Measurements from ENCODE around the gene PRKAG3. TPM values are rescaled to one million over a fixed set of nuclear protein-coding genes. Genes with fewer than 3 reads are reported as not detected.

The PRKAG3 gene
- total RNA-seq = not detected
- polyA plus RNA-seq = under 1 TPM in 1 of 2 donors, not detected in 1; 0.01 TPM
- long read RNA-seq, donor 1 = 0 reads
- long read RNA-seq, donor 2 = 0 reads
- long read RNA-seq, donor 3 = 0 reads
- long read RNA-seq, donor 4 = 0 reads
- long read RNA-seq, donor 5 = 0 reads

- Histone ChIP-seq H3K36me3 (ENCODE audit: control insufficient read depth in 4 of 4, insufficient read depth in 4 of 4, low read length in 4 of 4) (no peaks in the 10 kb centered on the region), H3K4me1 (ENCODE audit: control insufficient read depth in 5 of 5, insufficient read depth in 5 of 5, low read length in 5 of 5) (peaks cover 0 to 7% (median 0%) of the 10 kb centered on the region in 5 donors), H3K9me3 (ENCODE audit: control insufficient read depth in 4 of 4, insufficient read depth in 3 of 4, low read length in 3 of 4) (no peaks in the 10 kb centered on the region), H3K27ac (ENCODE audit: low read depth in 1 of 2, low read length in 1 of 2) (no peak within 1 kb of the TSS), H3K4me3 (no peak within 1 kb of the TSS), H3K9ac (ENCODE audit: insufficient read depth in 1 of 2, low read length in 2 of 2) (no peak within 1 kb of the TSS), H3K27me3 (ENCODE audit: control insufficient read depth in 3 of 3, insufficient read depth in 3 of 3, low read length in 2 of 3) (peaks cover 0 to 5% (median 5%) of the 10 kb centered on the region in 3 donors)
- 82 to 87% methylated on average over 18 of the region's 18 CpGs for WGBS, 2 donors
- DNase-seq = no peak
- no peak for ATAC-seq (ENCODE audit: insufficient read depth, low FRiP score)
- no peak for TF ChIP-seq CTCF (IDR thresholded peaks at IDR 0.05; ENCODE audit: control extremely low read depth, extremely low read depth)
These were observed at the start of gene PRKAG3 for GRCh38 chr2:218831378-218831990. PRKAG3 (minus strand) TSS chr2:218831803.

- Histone ChIP-seq H3K4me1 (ENCODE audit: control insufficient read depth in 5 of 5, insufficient read depth in 5 of 5, low read length in 5 of 5) (peaks cover 0 to 21% (median 2%) of the 10 kb centered on the region in 5 donors), H3K36me3 (ENCODE audit: control insufficient read depth in 4 of 4, insufficient read depth in 4 of 4, low read length in 4 of 4) (no peaks in the 10 kb centered on the region), H3K9ac (ENCODE audit: insufficient read depth in 1 of 2, low read length in 2 of 2) (no peak overlapping the region), H3K27me3 (ENCODE audit: control insufficient read depth in 3 of 3, insufficient read depth in 3 of 3, low read length in 2 of 3) (peaks cover 7 to 75% (median 46%) of the 10 kb centered on the region in 3 donors), H3K27ac (ENCODE audit: low read depth in 1 of 2, low read length in 1 of 2) (no peak overlapping the region), H3K4me3 (no peak overlapping the region), H3K9me3 (ENCODE audit: control insufficient read depth in 4 of 4, insufficient read depth in 3 of 4, low read length in 3 of 4) (no peaks in the 10 kb centered on the region)
- WGBS, 2 donors = 10 to 13% methylated on average over 14 to 24 of the region's 24 CpGs
- no peak for DNase-seq
- TF ChIP-seq CTCF (IDR thresholded peaks at IDR 0.05; ENCODE audit: control extremely low read depth, extremely low read depth) = no peak
- no peak for ATAC-seq (ENCODE audit: insufficient read depth, low FRiP score)
These were observed 49.4 kb upstream of the PRKAG3 start for GRCh38 chr2:218880859-218881594.

- no peak within 1 kb of the TSS for H3K9ac ChIP-seq (ENCODE audit: insufficient read depth in 1 of 2, low read length in 2 of 2)
- WGBS, 2 donors = 1 to 2% methylated on average over 45 to 58 of the region's 58 CpGs
- TF ChIP-seq CTCF (IDR thresholded peaks at IDR 0.05; ENCODE audit: control extremely low read depth, extremely low read depth) = no peak
- H3K27ac ChIP-seq (ENCODE audit: low read depth in 1 of 2, low read length in 1 of 2) = no peak within 1 kb of the TSS
- H3K36me3 ChIP-seq (ENCODE audit: control insufficient read depth in 4 of 4, insufficient read depth in 4 of 4, low read length in 4 of 4) = no peaks in the 10 kb centered on the region
- no peak within 1 kb of the TSS for H3K4me3 ChIP-seq
- no peaks in the 10 kb centered on the region for H3K9me3 ChIP-seq (ENCODE audit: control insufficient read depth in 4 of 4, insufficient read depth in 3 of 4, low read length in 3 of 4)
- H3K4me1 ChIP-seq (ENCODE audit: control insufficient read depth in 5 of 5, insufficient read depth in 5 of 5, low read length in 5 of 5) = peaks cover 0 to 16% (median 0%) of the 10 kb centered on the region in 5 donors
- DNase-seq = no peak
- peaks cover 10 to 80% (median 54%) of the 10 kb centered on the region in 3 donors for H3K27me3 ChIP-seq (ENCODE audit: control insufficient read depth in 3 of 3, insufficient read depth in 3 of 3, low read length in 2 of 3)
- ATAC-seq (ENCODE audit: insufficient read depth, low FRiP score) = no peak
These were observed 48.7 kb upstream of the PRKAG3 start, which contains the start of gene WNT10A for GRCh38 chr2:218880102-218880858. WNT10A (plus strand) TSS chr2:218880852; CDS start chr2:218880996, 144 bp downstream.
